Hepatocyte (in vitro differentiated cells): ENCODE measurements around the gene ETS2. TPM values are rescaled to one million over a fixed set of nuclear protein-coding genes. Genes with fewer than 3 reads are reported as not detected.

Source experiments
- DNase-seq: peaks from one replicate; pipeline ENCODE4 v3.0.0-alpha.2; 2016; ENCODE audit warnings: low spot score
- H2AFZ ChIP-seq: fragments of 200-600 bp; sonication (generic); 2 replicates; pipeline ENCODE4 v1.6.0; 2016; ENCODE audit warnings: antibody characterized with exemption, mild to moderate bottlenecking
- H3K27ac ChIP-seq: fragments of 200-600 bp; sonication (generic); 2 replicates; pipeline ENCODE4 v1.5.1; 2016; ENCODE audit warnings: mild to moderate bottlenecking
- H3K27me3 ChIP-seq: fragments of 200-600 bp; sonication (generic); 2 replicates; pipeline ENCODE4 v1.6.1; 2016
- H3K36me3 ChIP-seq: fragments of 200-600 bp; sonication (generic); replicated peaks from 2 replicates; pipeline ENCODE4 v1.5.1; 2016; ENCODE audit warnings: low read depth; ENCODE audit not compliant: insufficient read depth
- H3K4me1 ChIP-seq: fragments of 200-600 bp; sonication (generic); 2 replicates; pipeline ENCODE4 v1.5.1; 2016; ENCODE audit warnings: mild to moderate bottlenecking, moderate library complexity; ENCODE audit not compliant: insufficient read depth
- H3K4me2 ChIP-seq: fragments of 200-600 bp; sonication (generic); 2 replicates; pipeline ENCODE4 v1.6.0; 2016
- H3K4me3 ChIP-seq: fragments of 200-600 bp; sonication (generic); 2 replicates; pipeline ENCODE4 v1.5.1; 2016; ENCODE audit warnings: mild to moderate bottlenecking
- H3K79me2 ChIP-seq: fragments of 200-600 bp; sonication (generic); 2 replicates; pipeline ENCODE4 v1.6.0; 2017; ENCODE audit warnings: mild to moderate bottlenecking
- H3K9me2 ChIP-seq: fragments of 200-600 bp; sonication (generic); replicated peaks from 2 replicates; pipeline ENCODE4 v1.6.0; 2017; ENCODE audit warnings: mild to moderate bottlenecking; ENCODE audit not compliant: insufficient read depth
- H3K9me3 ChIP-seq: fragments of 200-600 bp; sonication (generic); 2 replicates; pipeline ENCODE4 v1.5.1; 2016; ENCODE audit warnings: low read depth, mild to moderate bottlenecking
- H4K20me1 ChIP-seq: fragments of 200-600 bp; sonication (generic); 2 replicates; pipeline ENCODE4 v1.6.0; 2016; ENCODE audit warnings: mild to moderate bottlenecking; ENCODE audit not compliant: insufficient read depth, poor library complexity, severe bottlenecking
- CTCF ChIP-seq: fragments of 200-600 bp; sonication (generic); IDR thresholded peaks from 2 replicates; pipeline ENCODE4 v1.5.1; 2016; ENCODE audit warnings: antibody characterized with exemption, mild to moderate bottlenecking; ENCODE audit not compliant: poor library complexity
- EZH2 ChIP-seq: fragments of 200-600 bp; sonication (generic); IDR thresholded peaks from 2 replicates; pipeline ENCODE4 v1.6.1; 2016; ENCODE audit warnings: antibody characterized with exemption, mild to moderate bottlenecking, borderline replicate concordance
- EZH2phosphoT487 ChIP-seq: fragments of 200-600 bp; sonication (generic); IDR thresholded peaks from one replicate; pipeline ENCODE4 v1.6.1; 2018; ENCODE audit warnings: antibody characterized with exemption, mild to moderate bottlenecking, low read depth, moderate library complexity; ENCODE audit not compliant: unreplicated experiment, severe bottlenecking
- WGBS: methylation state at CpG from one replicate; pipeline ENCODE4 v1.1.6; 2016; ENCODE audit warnings: low lambda C conversion rate; ENCODE audit errors: missing lambda C conversion rate; 5-methylcytosine and 5-hydroxymethylcytosine counted together
- polyA plus RNA-seq: library from polyadenylated mRNA; unstranded; fragments of >200 nt; fragmentation: Nextera tagmentation; extraction: Ambion mirVana; gene quantifications from 2 replicates; pipeline ENCODE4 v1.2.1, GENCODE V29; 2016
- total RNA-seq: library from RNA; depleted of rRNA; stranded (reverse); fragments of >200 nt; gene quantifications from 2 replicates; pipeline ENCODE4 v1.2.3, GENCODE V29; 2014

ETS2 gene
- total and polyA plus RNA-seq, 2 experiments from 2014 or later = 95.1 to 106 TPM

- no peak overlapping the region for H3K4me3 ChIP-seq
- no peak overlapping the region for H3K4me2 ChIP-seq
- H3K27me3 ChIP-seq = no peaks in the 10 kb centered on the region
- H3K79me2 ChIP-seq = peaks cover 76% of the 10 kb centered on the region
- peaks cover 33% of the 10 kb centered on the region for H4K20me1 ChIP-seq
- DNase-seq = no peak
- H3K9me2 ChIP-seq = no peaks in the 10 kb centered on the region
- WGBS = 79% methylated on average over 16 of the region's 16 CpGs
- no peak for TF ChIP-seq EZH2
- TF ChIP-seq EZH2phosphoT487 = no peak
- no peak for TF ChIP-seq CTCF
- H3K27ac ChIP-seq = peak overlapping the region; percentile 39
- H3K9me3 ChIP-seq = no peaks in the 10 kb centered on the region
- H2AFZ ChIP-seq = no peak overlapping the region
- peaks cover 22% of the 10 kb centered on the region for H3K4me1 ChIP-seq
- peaks cover 16% of the 10 kb centered on the region for H3K36me3 ChIP-seq
These were observed 8.7 kb downstream of the ETS2 start for GRCh38 chr21:38814126-38815059.

GRCh38 chr21:38815060-38815405, 9.3 kb downstream of the ETS2 start:
- WGBS = 71% methylated on average over 2 of the region's 2 CpGs
- H3K4me3 ChIP-seq = no peak overlapping the region
- TF ChIP-seq EZH2phosphoT487 = no peak
- TF ChIP-seq CTCF = no peak
- TF ChIP-seq EZH2 = no peak
- H3K9me2 ChIP-seq = no peaks in the 10 kb centered on the region
- H3K27me3 ChIP-seq = no peaks in the 10 kb centered on the region
- peak overlapping the region; percentile 39 for H3K27ac ChIP-seq
- H3K4me1 ChIP-seq = peaks cover 20% of the 10 kb centered on the region
- H3K79me2 ChIP-seq = peaks cover 70% of the 10 kb centered on the region
- peaks cover 16% of the 10 kb centered on the region for H3K36me3 ChIP-seq
- H4K20me1 ChIP-seq = peaks cover 28% of the 10 kb centered on the region
- no peak overlapping the region for H3K4me2 ChIP-seq
- H3K9me3 ChIP-seq = no peaks in the 10 kb centered on the region
- no peak overlapping the region for H2AFZ ChIP-seq
- DNase-seq = no peak

GRCh38 chr21:38816400-38816977, 10.8 kb downstream of the ETS2 start:
- TF ChIP-seq EZH2 (no peak), EZH2phosphoT487 (no peak), CTCF (no peak)
- Histone ChIP-seq H4K20me1 (peaks cover 14% of the 10 kb centered on the region), H3K36me3 (peaks cover 15% of the 10 kb centered on the region), H3K4me1 (peaks cover 6% of the 10 kb centered on the region), H2AFZ (no peak overlapping the region), H3K27me3 (no peaks in the 10 kb centered on the region), H3K27ac (no peak overlapping the region), H3K4me2 (no peak overlapping the region), H3K79me2 (peaks cover 59% of the 10 kb centered on the region), H3K9me2 (no peaks in the 10 kb centered on the region), H3K9me3 (no peaks in the 10 kb centered on the region), H3K4me3 (no peak overlapping the region)
- no peak for DNase-seq
- 92% methylated on average over 10 of the region's 10 CpGs for WGBS
